Stimulated activated CD8-positive, alpha-beta memory T cell treated with anti-CD3 and anti-CD28 coated beads, Interleukin-2, amount 100 ng/mL, for 48 hours (primary cell): Measurements from ENCODE around the gene GAMT.

ENCODE experiments used
- DNase-seq, 2 donors: peaks; one replicate each; pipeline ENCODE4 v3.0.0-alpha.2; 2020; ENCODE audit warnings: low read depth in 2 of 2

GAMT gene

DNA sequence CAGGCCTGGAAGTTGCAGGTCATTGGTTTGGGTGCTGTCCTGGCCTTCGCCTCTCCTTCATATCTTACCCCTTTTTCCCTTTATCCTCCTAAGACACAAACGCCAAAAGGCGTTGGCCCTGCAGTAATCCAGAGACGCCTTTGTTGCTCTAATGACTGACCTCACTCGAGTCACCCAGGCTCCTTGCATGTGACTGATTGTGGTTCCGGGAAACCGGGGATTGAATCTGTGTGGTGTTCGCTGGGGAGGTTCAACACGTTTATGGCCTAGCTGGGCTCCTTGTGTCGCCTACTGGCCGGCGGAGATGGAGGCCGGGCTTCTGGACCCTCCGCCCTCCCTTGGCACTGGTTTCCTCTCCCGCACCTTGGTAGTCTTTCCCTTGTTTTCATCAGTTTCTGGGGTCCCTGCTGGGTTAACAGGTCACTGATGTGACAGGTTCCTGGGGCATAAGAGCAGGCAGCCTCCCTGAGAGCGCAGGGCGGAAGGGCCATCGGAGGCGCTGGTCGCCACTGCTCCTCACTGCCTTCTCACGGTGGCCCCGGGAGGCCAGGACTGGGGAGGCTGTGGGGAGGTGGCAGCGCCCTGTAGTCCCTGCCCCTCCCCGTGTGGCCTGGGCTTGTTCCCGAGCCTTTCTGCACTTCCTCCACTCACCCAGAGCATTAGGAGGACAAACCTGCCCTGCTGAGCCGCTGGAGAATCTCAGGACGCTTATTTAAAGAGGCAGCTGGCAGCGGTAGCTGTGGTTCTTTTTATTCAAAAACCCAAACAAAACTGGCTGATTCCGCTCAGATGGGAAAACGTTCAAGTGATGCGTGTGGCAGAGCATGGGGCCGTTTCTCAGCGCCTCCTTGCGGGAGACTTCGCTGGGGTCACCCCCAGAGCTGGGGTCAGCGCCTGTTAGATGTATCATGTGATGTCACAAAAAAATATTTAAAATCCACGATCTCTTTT is 35.7 kb downstream of the GAMT start:
- no peak for DNase-seq

GRCh38 chr19:1364070-1364704 is 37.2 kb downstream of the GAMT start:
- DNase-seq: peak in 1 of 2 donors; percentile 24

DNA sequence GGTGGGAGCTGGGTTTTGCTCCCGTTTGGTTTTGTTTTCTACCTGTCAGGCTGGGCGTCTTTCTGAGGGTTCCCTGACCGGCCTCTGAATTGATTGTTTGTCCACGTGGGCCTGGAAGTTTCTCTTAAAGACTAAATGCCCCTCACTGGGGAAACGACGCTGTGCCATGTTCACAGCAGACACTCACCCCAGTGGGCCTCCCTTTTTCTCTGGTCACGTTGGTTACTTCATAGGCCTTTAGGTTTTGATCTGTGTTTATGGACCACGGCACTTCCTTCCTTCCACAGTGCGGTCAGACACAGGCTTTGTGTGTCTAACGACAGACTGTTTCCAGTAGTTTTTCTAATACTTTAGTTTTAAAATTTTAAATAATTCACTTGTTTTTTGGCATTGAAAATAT is 37.7 kb downstream of the GAMT start:
- DNase-seq: no peak

- no peak for DNase-seq
These were observed 38.7 kb downstream of the GAMT start for GRCh38 chr19:1362387-1363257.

DNA sequence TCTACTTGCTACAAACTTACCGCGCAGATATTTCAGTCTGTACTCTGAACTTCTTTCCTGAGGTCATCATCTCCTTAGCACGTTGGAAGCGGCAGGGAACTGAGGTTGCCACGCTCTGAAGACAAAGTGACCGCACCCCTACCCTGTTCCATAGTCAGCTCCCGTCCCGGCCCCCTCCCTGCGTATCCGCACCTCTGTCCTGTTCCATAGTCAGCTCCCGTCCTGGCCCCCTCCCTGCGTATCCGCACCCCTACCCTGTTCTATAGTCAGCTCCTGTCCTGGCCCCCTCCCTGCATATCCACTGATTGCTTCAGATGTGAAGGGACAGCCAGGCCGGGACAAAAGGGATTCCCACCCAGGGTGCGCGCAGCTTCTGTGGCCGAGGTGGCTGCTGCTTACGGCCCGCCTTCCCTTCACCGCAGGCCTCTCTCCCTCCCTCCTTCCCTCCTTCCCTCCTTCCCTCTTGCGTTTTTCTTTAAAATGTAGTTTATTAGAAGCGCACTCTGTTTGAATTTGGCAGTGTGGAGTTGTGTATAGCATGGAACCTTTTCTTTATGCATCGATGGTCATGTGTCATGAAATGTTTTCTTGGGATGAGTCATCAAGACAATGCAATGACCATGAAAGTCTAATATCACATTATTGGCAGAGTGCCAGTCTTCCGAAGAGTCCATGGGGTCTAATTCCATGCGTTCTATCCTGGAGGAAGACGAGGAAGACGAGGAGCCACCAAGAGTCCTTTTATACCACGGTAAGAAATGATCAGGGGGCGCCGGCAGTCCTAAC is 39.5 kb downstream of the GAMT start:
- DNase-seq: no peak

DNA sequence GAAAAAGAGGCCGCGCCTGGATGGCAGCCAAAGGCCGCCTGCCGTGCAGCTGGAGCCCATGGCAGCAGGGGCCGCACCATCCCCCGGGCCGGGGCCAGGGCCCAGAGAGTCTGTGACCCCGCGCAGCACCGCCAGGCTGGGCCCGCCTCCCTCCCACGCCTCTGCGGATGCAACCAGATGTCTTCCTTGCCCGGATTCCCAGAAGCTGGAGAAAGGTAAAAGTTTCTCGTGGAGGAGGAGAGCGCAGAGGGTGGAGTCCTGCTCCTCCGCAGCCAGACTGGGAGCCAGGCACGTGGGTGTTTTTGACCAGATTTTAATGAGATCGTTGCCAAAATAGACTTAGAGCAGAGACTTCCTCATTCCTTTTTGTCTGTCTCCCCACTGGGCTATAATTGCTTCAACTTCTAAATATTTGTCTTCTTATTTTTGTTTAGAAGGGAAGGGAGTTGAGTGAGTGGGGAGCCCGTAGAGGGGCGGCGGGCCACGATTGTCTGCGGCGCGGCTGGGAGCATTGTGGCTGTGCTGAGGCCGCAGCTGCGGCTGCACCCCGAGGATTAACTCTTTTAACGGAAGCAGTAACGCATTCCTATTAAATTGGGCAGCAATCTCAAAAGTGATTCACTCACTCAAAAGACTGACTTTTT is 40.4 kb downstream of the GAMT start:
- DNase-seq: no peak

GRCh38 chr19:1360126-1360817 is 41.1 kb downstream of the GAMT start:
- DNase-seq: no peak

DNA sequence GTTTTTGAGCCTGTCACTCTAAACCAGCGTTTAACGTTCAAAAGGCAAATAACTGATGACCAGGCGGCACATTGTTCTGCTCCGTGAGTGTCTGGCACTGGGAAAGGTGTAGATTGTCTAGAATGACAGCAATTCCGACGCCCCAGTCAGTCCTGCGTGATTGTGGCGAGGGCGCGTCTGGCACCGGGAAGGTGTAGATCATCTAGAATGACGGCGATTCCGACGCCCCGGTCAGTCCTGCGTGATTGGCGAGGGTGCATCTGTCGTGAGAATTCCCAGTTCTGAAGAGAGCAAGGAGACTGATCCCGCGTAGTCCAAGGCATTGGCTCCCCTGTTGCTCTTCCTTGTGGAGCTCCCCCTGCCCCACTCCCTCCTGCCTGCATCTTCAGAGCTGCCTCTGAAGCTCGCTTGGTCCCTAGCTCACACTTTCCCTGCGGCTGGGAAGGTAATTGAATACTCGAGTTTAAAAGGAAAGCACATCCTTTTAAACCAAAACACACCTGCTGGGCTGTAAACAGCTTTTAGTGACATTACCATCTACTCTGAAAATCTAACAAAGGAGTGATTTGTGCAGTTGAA is 43.7 kb downstream of the GAMT start:
- no peak for DNase-seq

DNA sequence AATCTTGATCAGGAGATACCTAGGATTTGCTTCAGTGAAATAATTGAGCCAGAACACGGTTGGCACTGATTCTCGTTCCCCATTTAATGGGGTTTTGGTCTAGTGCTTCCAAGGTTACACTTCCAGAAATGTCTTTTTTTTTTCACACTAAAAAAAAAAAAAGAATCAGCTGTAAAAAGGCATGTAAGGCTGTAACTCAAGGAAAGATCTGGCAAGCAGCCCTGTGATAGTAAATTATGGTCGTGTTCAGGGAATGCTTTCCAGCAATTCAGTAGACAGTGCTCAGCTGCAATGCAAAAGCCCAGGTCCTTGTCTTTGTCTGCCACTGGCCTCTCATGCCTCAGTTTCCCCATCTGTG is 44.9 kb downstream of the GAMT start:
- DNase-seq: no peak

DNA sequence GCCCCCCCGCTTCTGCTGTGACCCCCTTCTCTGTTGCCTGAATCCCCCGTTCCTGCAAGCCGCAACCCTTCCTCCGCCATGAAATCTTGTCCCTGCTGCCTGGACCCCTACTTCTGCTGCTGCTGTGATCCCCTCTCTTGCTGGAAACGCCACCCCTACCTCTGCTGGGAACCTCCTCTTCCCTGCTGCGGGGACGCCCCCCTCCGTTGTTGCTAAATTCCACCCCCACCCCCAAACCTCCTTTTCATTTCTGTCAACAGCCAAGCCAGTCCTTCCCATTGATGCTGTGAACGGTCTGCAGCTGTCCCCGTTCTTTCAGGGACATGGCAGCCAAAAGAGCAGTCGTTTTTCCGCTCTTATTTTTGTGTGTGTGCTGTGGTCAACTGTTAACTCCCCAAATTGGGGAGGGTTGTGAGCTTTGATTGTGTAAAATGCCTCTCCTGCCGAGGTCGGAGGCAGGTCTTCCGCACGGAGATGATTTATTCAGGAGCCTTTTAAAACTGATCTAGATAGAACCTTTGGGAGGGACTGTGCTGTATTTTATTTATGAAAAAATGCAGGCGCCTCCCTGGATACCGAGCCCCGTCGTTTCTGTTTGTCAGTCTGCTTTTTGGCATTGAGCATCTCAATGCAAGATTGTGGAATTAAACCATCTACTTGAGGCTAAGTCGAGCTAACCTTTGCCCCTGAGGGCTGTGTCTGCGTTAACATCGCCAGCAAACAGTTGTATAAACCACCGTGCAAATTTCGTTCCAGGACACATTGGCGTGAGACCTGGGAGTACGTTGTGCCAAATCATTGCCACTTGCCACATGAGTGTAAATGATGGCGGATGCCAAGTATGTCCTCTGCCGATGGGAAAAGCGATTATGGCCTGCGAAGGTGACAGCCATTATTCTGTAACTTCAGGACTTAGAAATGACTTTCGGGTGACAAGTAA is 45.5 kb downstream of the GAMT start:
- DNase-seq: no peak

- DNase-seq: no peak
These were observed 46.3 kb downstream of the GAMT start for GRCh38 chr19:1354970-1355567.

DNA sequence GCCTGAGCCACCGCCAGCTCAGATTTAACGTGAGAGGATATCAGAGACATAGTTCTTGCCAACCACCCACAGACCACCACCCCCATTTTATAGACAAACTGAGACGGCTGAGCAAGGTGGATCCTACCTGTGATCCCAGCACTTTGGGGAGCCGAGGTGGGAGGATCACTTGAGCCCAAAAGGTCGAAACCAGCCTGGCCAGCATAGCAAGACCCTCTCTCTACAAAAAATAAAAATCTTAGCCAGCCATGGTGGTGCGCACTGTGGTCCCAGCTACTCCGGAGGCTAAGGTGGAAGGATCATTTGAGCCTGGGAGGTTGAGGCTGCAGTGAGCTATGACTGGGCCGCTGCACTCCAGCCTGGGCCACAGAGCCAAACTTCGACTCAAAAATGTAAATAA is 48.2 kb downstream of the GAMT start:
- no peak for DNase-seq

GRCh38 chr19:1351381-1351851 is 49.9 kb downstream of the GAMT start:
- DNase-seq: no peak

DNA sequence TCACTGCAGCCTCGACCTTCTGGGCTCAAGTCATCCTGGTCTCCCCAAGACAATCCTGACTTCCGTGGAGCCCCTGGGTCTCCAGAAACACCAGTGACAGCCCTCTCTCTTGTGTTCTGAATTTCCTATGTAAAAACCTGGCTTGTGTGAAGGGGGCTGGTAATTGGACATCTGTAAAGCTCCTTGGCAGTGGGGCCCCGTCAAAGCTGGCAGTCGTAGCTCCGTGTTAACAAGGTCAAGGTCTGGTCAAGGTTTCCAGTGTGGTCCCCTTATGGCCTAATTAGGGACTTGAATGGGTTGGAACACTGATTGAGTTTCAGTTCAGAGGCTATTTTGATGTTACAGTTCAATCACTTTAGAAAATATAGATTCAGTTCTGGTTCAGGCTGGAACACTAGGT is 50.5 kb downstream of the GAMT start:
- no peak for DNase-seq

- DNase-seq: no peak
These were observed 52.1 kb downstream of the GAMT start for GRCh38 chr19:1349211-1349610.
